Hepatocyte (in vitro differentiated cells): ENCODE data around the gene GDPD1. TPM values are rescaled to one million over a fixed set of nuclear protein-coding genes. Genes with fewer than 3 reads are reported as not detected.
A peak's percentile ranks its signal among the peaks of the same experiment; 100 is the strongest.

Source experiments
- DNase-seq: peaks from one replicate; pipeline ENCODE4 v3.0.0-alpha.2; 2016; ENCODE audit warnings: low spot score
- H2AFZ ChIP-seq: fragments of 200-600 bp; sonication (generic); 2 replicates; pipeline ENCODE4 v1.6.0; 2016; ENCODE audit warnings: antibody characterized with exemption, mild to moderate bottlenecking
- H3K27ac ChIP-seq: fragments of 200-600 bp; sonication (generic); 2 replicates; pipeline ENCODE4 v1.5.1; 2016; ENCODE audit warnings: mild to moderate bottlenecking
- H3K27me3 ChIP-seq: fragments of 200-600 bp; sonication (generic); 2 replicates; pipeline ENCODE4 v1.6.1; 2016
- H3K36me3 ChIP-seq: fragments of 200-600 bp; sonication (generic); replicated peaks from 2 replicates; pipeline ENCODE4 v1.5.1; 2016; ENCODE audit warnings: low read depth; ENCODE audit not compliant: insufficient read depth
- H3K4me1 ChIP-seq: fragments of 200-600 bp; sonication (generic); 2 replicates; pipeline ENCODE4 v1.5.1; 2016; ENCODE audit warnings: mild to moderate bottlenecking, moderate library complexity; ENCODE audit not compliant: insufficient read depth
- H3K4me2 ChIP-seq: fragments of 200-600 bp; sonication (generic); 2 replicates; pipeline ENCODE4 v1.6.0; 2016
- H3K4me3 ChIP-seq: fragments of 200-600 bp; sonication (generic); 2 replicates; pipeline ENCODE4 v1.5.1; 2016; ENCODE audit warnings: mild to moderate bottlenecking
- H3K79me2 ChIP-seq: fragments of 200-600 bp; sonication (generic); 2 replicates; pipeline ENCODE4 v1.6.0; 2017; ENCODE audit warnings: mild to moderate bottlenecking
- H3K9me2 ChIP-seq: fragments of 200-600 bp; sonication (generic); replicated peaks from 2 replicates; pipeline ENCODE4 v1.6.0; 2017; ENCODE audit warnings: mild to moderate bottlenecking; ENCODE audit not compliant: insufficient read depth
- H3K9me3 ChIP-seq: fragments of 200-600 bp; sonication (generic); 2 replicates; pipeline ENCODE4 v1.5.1; 2016; ENCODE audit warnings: low read depth, mild to moderate bottlenecking
- H4K20me1 ChIP-seq: fragments of 200-600 bp; sonication (generic); 2 replicates; pipeline ENCODE4 v1.6.0; 2016; ENCODE audit warnings: mild to moderate bottlenecking; ENCODE audit not compliant: insufficient read depth, poor library complexity, severe bottlenecking
- CTCF ChIP-seq: fragments of 200-600 bp; sonication (generic); IDR thresholded peaks from 2 replicates; pipeline ENCODE4 v1.5.1; 2016; ENCODE audit warnings: antibody characterized with exemption, mild to moderate bottlenecking; ENCODE audit not compliant: poor library complexity
- EZH2 ChIP-seq: fragments of 200-600 bp; sonication (generic); IDR thresholded peaks from 2 replicates; pipeline ENCODE4 v1.6.1; 2016; ENCODE audit warnings: antibody characterized with exemption, mild to moderate bottlenecking, borderline replicate concordance
- EZH2phosphoT487 ChIP-seq: fragments of 200-600 bp; sonication (generic); IDR thresholded peaks from one replicate; pipeline ENCODE4 v1.6.1; 2018; ENCODE audit warnings: antibody characterized with exemption, mild to moderate bottlenecking, low read depth, moderate library complexity; ENCODE audit not compliant: unreplicated experiment, severe bottlenecking
- WGBS: methylation state at CpG from one replicate; pipeline ENCODE4 v1.1.6; 2016; ENCODE audit warnings: low lambda C conversion rate; ENCODE audit errors: missing lambda C conversion rate; 5-methylcytosine and 5-hydroxymethylcytosine counted together
- polyA plus RNA-seq: library from polyadenylated mRNA; unstranded; fragments of >200 nt; fragmentation: Nextera tagmentation; extraction: Ambion mirVana; gene quantifications from 2 replicates; pipeline ENCODE4 v1.2.1, GENCODE V29; 2016
- total RNA-seq: library from RNA; depleted of rRNA; stranded (reverse); fragments of >200 nt; gene quantifications from 2 replicates; pipeline ENCODE4 v1.2.3, GENCODE V29; 2014

GDPD1 gene
- total RNA-seq (5.0 and 5.3 TPM in 2 replicates), polyA plus RNA-seq (1.3 and 1.9 TPM in 2 replicates)

- Histone ChIP-seq H2AFZ (peak within 1 kb of the TSS; percentile 97), H3K4me1 (no peaks in the 10 kb centered on the region), H3K27ac (peak within 1 kb of the TSS; percentile 81), H3K27me3 (no peaks in the 10 kb centered on the region), H3K36me3 (no peaks in the 10 kb centered on the region), H4K20me1 (no peaks in the 10 kb centered on the region), H3K4me2 (peak within 1 kb of the TSS; percentile 96), H3K79me2 (peaks cover 8% of the 10 kb centered on the region), H3K9me3 (no peaks in the 10 kb centered on the region), H3K9me2 (no peaks in the 10 kb centered on the region), H3K4me3 (peak within 1 kb of the TSS; percentile 76)
- WGBS = 1% methylated on average over 58 of the region's 60 CpGs
- peak; percentile 99 for DNase-seq
- TF ChIP-seq CTCF (peak; percentile 72), EZH2phosphoT487 (no peak)
These were observed at the start of gene GDPD1 for GRCh38 chr17:59220328-59221158. GDPD1 (plus strand) TSS chr17:59220511; CDS start chr17:59220610, 99 bp downstream.

- no peaks in the 10 kb centered on the region for H3K9me3 ChIP-seq
- no peaks in the 10 kb centered on the region for H3K4me1 ChIP-seq
- DNase-seq = no peak
- H3K36me3 ChIP-seq = no peaks in the 10 kb centered on the region
- WGBS = 96% methylated on average over 26 of the region's 33 CpGs
- H3K9me2 ChIP-seq = no peaks in the 10 kb centered on the region
- no peak overlapping the region for H2AFZ ChIP-seq
- H3K4me3 ChIP-seq = no peak overlapping the region
- H3K79me2 ChIP-seq = peaks cover 13% of the 10 kb centered on the region
- no peak overlapping the region for H3K4me2 ChIP-seq
- no peaks in the 10 kb centered on the region for H4K20me1 ChIP-seq
- TF ChIP-seq EZH2phosphoT487 = no peak
- no peak for TF ChIP-seq EZH2
- no peak for TF ChIP-seq CTCF
- no peaks in the 10 kb centered on the region for H3K27me3 ChIP-seq
- H3K27ac ChIP-seq = no peak overlapping the region
These were observed 47.8 kb upstream of the GDPD1 start for GRCh38 chr17:59172436-59173004.

GRCh38 chr17:59174671-59175070 is 45.6 kb upstream of the GDPD1 start:
- no peak for TF ChIP-seq EZH2
- no peak for TF ChIP-seq CTCF
- no peak for TF ChIP-seq EZH2phosphoT487
- Histone ChIP-seq H3K79me2 (no peaks in the 10 kb centered on the region), H3K9me3 (no peaks in the 10 kb centered on the region), H3K4me2 (no peak overlapping the region), H3K4me1 (no peaks in the 10 kb centered on the region), H3K36me3 (no peaks in the 10 kb centered on the region), H3K4me3 (no peak overlapping the region), H3K9me2 (no peaks in the 10 kb centered on the region), H2AFZ (no peak overlapping the region), H4K20me1 (no peaks in the 10 kb centered on the region), H3K27me3 (no peaks in the 10 kb centered on the region), H3K27ac (no peak overlapping the region)
- DNase-seq = no peak
- 93% methylated on average over 9 of the region's 11 CpGs for WGBS
